ENCODE data around the gene AIF1. TPM values are rescaled to one million over a fixed set of nuclear protein-coding genes. Genes with fewer than 3 reads are reported as not detected.

Gene AIF1
- total and polyA plus RNA-seq, 4 experiments from 2014 or later: 5.2 to 11.0 (median 9.1) TPM

DNA sequence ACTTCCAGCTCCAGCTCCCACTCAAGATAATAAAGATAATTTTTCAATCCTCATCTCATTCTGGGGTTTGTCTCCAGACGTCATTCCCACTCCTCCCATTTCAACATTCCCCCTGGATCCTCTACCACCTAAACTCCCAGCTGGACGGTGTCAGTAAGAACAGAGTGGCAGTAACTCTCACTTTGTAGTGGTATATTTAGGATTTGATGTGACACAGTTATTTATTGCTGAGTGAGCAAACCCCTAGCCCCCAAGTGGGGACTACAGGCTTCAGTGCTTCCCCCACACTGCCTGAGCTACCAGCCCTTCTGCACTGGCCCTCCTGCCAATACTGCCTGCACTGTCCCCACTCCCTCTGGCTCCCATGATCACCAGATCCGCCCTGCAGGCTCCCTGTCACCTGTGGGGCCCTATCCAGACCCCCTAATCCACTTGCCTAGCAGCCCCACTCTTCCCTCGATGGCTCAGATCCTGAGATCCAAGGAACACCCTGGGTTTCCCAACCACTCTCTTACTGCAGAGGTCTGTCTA, 43.2 kb downstream of the AIF1 start:
- Histone ChIP-seq H3K27ac (ENCODE audit: low read depth, low read length) (peak overlapping the region; percentile 84), H3K4me1 (ENCODE audit: insufficient read depth, low read length) (peaks cover 53% of the 10 kb centered on the region), H3K36me3 (ENCODE audit: insufficient read depth, low read length) (peaks cover 13% of the 10 kb centered on the region), H3K9me3 (ENCODE audit: control insufficient read depth in 1 of 2, low read length in 2 of 2) (no peaks in the 10 kb centered on the region), H3K4me3 (ENCODE audit: low read length in 2 of 2) (no peak overlapping the region), H3K27me3 (ENCODE audit: insufficient read depth, low read length) (no peaks in the 10 kb centered on the region)
- Mint-ChIP-seq H3K27ac (peak overlapping the region; percentile 87 to 94 (median 88)), H3K4me1 (peaks cover 36 to 78% (median 52%) of the 10 kb centered on the region in 4 donors), H3K9me3 (peaks cover 0 to 2% (median 0%) of the 10 kb centered on the region in 8 donors), H3K4me3 (peak overlapping the region; percentile 45 to 93 (median 70)), H3K36me3 (peaks cover 7 to 40% of the 10 kb centered on the region in 2 donors), H3K27me3 (no peaks in the 10 kb centered on the region)
- DNase-seq: no peak
- ChIA-PET POLR2A (ENCODE audit: partially characterized antibody) (interaction anchor here (1.1 kb wide), 1 partner anchor 172 kb away, joined by 4 read pairs; no protein-coding TSS in a partner anchor), CTCF (ENCODE audit: partially characterized antibody) (interaction anchor here (1.2 kb wide), 1 partner anchor 172 kb away, joined by 4 read pairs; no protein-coding TSS in a partner anchor)
- intact Hi-C loops (cut with micrococcal nuclease): loop anchor here (10.0 kb wide), 1 partner anchor 1187 kb away; the partner anchor contains the start of gene PSMB8

GRCh38 chr6:31658983-31659648, 44.1 kb downstream of the AIF1 start:
- POLR2A ChIA-PET (ENCODE audit: partially characterized antibody): interaction anchor here (2.4 to 8.6 kb wide), 2 partner anchors 6 to 44 kb away, joined by 6 to 269 read pairs; partner anchors contain the start of genes ABHD16A, APOM and BAG6
- CTCF ChIA-PET (ENCODE audit: partially characterized antibody): no interaction called here
- H3K36me3 ChIP-seq (ENCODE audit: insufficient read depth, low read length): peaks cover 13% of the 10 kb centered on the region

GRCh38 chr6:31659649-31660380, 44.8 kb downstream of the AIF1 start:
- peak overlapping the region; percentile 84 for H3K27ac ChIP-seq (ENCODE audit: low read depth, low read length)
- ChIA-PET CTCF (ENCODE audit: partially characterized antibody) (no interaction called here), POLR2A (ENCODE audit: partially characterized antibody) (interaction anchor here (0.7 to 8.6 kb wide), 18 partner anchors 6 to 243 kb away, joined by 3 to 269 read pairs (median 4); partner anchors contain the start of genes ABHD16A, APOM, BAG6 and DDX39B)
- Mint-ChIP-seq H3K36me3 (peaks cover 19 to 56% of the 10 kb centered on the region in 2 donors), H3K27ac (peak overlapping the region; percentile 84 to 95 (median 90)), H3K4me1 (peaks cover 49 to 88% (median 65%) of the 10 kb centered on the region in 4 donors), H3K9me3 (peaks cover 0 to 2% (median 0%) of the 10 kb centered on the region in 8 donors), H3K4me3 (peak overlapping the region; percentile 86 to 93 (median 92)), H3K27me3 (no peaks in the 10 kb centered on the region)
- no peaks in the 10 kb centered on the region for H3K27me3 ChIP-seq (ENCODE audit: insufficient read depth, low read length)
- peak overlapping the region; percentile 71 to 83 for H3K4me3 ChIP-seq (ENCODE audit: low read length in 2 of 2)
- peaks cover 13% of the 10 kb centered on the region for H3K36me3 ChIP-seq (ENCODE audit: insufficient read depth, low read length)
- peaks cover 61% of the 10 kb centered on the region for H3K4me1 ChIP-seq (ENCODE audit: insufficient read depth, low read length)
- intact Hi-C loops (cut with micrococcal nuclease): loop anchor here (1.0 to 10.0 kb wide), 3 partner anchors 8 to 1545 kb away; partner anchors contain the start of genes BAG6, HSD17B8, PSMB8 and RING1
- peak; percentile 13 to 60 (median 32) for DNase-seq
- no peaks in the 10 kb centered on the region for H3K9me3 ChIP-seq (ENCODE audit: control insufficient read depth in 1 of 2, low read length in 2 of 2)

More at GRCh38 chr6:31658983-31659648, 44.1 kb downstream of the AIF1 start:
- peaks cover 14 to 49% of the 10 kb centered on the region in 2 donors for H3K36me3 Mint-ChIP-seq
- H3K9me3 Mint-ChIP-seq: peaks cover 0 to 2% (median 0%) of the 10 kb centered on the region in 8 donors
- DNase-seq: no peak
- peak overlapping the region; percentile 30 to 83 for H3K4me3 ChIP-seq (ENCODE audit: low read length in 2 of 2)
- intact Hi-C loops (cut with micrococcal nuclease): loop anchor here (10.0 kb wide), 1 partner anchor 1186 kb away; the partner anchor contains the start of gene PSMB8
- peak overlapping the region; percentile 86 to 93 (median 92) for H3K4me3 Mint-ChIP-seq
- peaks cover 56% of the 10 kb centered on the region for H3K4me1 ChIP-seq (ENCODE audit: insufficient read depth, low read length)
- H3K4me1 Mint-ChIP-seq: peaks cover 43 to 81% (median 59%) of the 10 kb centered on the region in 4 donors
- H3K27ac Mint-ChIP-seq: peak overlapping the region; percentile 84 to 95 (median 90)
- no peaks in the 10 kb centered on the region for H3K9me3 ChIP-seq (ENCODE audit: control insufficient read depth in 1 of 2, low read length in 2 of 2)
- peak overlapping the region; percentile 84 for H3K27ac ChIP-seq (ENCODE audit: low read depth, low read length)
- no peaks in the 10 kb centered on the region for H3K27me3 ChIP-seq (ENCODE audit: insufficient read depth, low read length)
- H3K27me3 Mint-ChIP-seq: no peaks in the 10 kb centered on the region

DNA sequence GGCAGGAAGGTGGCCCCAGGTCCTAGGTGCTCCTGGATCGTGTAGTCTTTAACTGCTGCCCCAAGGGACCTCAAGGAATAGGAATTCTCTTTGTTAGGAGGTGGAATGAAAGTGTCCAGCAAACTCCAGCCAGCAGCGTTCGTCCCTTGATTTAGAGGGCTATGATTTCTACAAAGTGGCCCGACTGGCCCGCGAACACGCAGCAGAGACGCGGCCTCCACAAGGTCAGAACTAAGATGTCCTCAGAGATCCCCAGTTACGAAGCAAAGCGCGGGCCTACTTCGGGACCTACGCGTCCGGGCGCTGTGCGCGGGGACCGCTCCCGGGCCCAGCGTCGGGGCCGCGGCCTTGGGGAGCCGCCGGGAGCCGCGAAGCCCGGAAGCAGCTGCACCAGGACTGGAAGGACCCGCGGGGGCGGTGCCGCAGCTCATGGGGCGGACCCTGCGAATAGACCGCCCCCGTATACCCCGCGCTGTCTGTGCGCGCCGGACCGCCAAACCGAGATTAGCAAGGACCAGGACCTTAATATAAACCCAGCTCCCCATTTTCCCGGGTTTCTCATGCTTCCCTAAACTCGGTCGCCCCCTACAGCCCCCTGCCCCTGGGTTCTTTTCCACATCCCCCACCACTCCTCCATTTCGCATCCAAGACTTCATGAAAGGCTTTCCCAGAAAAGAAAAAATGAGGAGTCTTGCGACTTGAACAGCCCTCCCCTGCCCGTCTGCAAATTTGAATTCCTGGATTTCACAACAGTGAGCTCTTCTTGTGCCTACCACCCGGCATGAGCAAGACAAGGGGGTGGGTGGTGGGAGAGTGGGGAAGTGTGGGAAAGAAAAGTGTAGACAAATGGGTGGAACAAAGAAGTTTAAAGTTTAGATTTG, 45.6 kb downstream of the AIF1 start, which contains the start of gene C6orf47:
TSS of gene C6orf47 (minus strand) at position 398 of the 881 bp plus-strand sequence. CDS start 831 bp downstream, outside the sequence.
- intact Hi-C loops (cut with micrococcal nuclease): loop anchor here (1.0 to 10.0 kb wide), 2 partner anchors 8 to 1544 kb away; partner anchors contain the start of genes BAG6, HSD17B8, RING1 and RXRB
- H3K36me3 ChIP-seq (ENCODE audit: insufficient read depth, low read length): peaks cover 13% of the 10 kb centered on the region
- ChIA-PET CTCF (ENCODE audit: partially characterized antibody) (interaction anchor here (0.8 kb wide), 1 partner anchor 63 kb away, joined by 3 read pairs; no protein-coding TSS in a partner anchor), POLR2A (ENCODE audit: partially characterized antibody) (interaction anchor here (0.5 to 8.6 kb wide), 28 partner anchors 7 to 1311 kb away, joined by 3 to 269 read pairs (median 4); partner anchors contain the start of genes ABHD16A, APOM, BAG6 and CLIC1)
- peak within 1 kb of the TSS; percentile 84 for H3K27ac ChIP-seq (ENCODE audit: low read depth, low read length)
- Mint-ChIP-seq H3K4me3 (peak within 1 kb of the TSS; percentile 86 to 93 (median 92)), H3K27me3 (no peaks in the 10 kb centered on the region), H3K4me1 (peaks cover 48 to 87% (median 66%) of the 10 kb centered on the region in 4 donors), H3K9me3 (peaks cover 0 to 2% (median 0%) of the 10 kb centered on the region in 8 donors), H3K27ac (peak within 1 kb of the TSS; percentile 88 to 95 (median 91)), H3K36me3 (peaks cover 18 to 59% of the 10 kb centered on the region in 2 donors)
- H3K4me3 ChIP-seq (ENCODE audit: low read length in 2 of 2): peak within 1 kb of the TSS; percentile 71 to 83
- H3K9me3 ChIP-seq (ENCODE audit: control insufficient read depth in 1 of 2, low read length in 2 of 2): no peaks in the 10 kb centered on the region
- H3K27me3 ChIP-seq (ENCODE audit: insufficient read depth, low read length): no peaks in the 10 kb centered on the region
- peaks cover 61% of the 10 kb centered on the region for H3K4me1 ChIP-seq (ENCODE audit: insufficient read depth, low read length)
- DNase-seq: peak; percentile 64 to 76 (median 66)

DNA sequence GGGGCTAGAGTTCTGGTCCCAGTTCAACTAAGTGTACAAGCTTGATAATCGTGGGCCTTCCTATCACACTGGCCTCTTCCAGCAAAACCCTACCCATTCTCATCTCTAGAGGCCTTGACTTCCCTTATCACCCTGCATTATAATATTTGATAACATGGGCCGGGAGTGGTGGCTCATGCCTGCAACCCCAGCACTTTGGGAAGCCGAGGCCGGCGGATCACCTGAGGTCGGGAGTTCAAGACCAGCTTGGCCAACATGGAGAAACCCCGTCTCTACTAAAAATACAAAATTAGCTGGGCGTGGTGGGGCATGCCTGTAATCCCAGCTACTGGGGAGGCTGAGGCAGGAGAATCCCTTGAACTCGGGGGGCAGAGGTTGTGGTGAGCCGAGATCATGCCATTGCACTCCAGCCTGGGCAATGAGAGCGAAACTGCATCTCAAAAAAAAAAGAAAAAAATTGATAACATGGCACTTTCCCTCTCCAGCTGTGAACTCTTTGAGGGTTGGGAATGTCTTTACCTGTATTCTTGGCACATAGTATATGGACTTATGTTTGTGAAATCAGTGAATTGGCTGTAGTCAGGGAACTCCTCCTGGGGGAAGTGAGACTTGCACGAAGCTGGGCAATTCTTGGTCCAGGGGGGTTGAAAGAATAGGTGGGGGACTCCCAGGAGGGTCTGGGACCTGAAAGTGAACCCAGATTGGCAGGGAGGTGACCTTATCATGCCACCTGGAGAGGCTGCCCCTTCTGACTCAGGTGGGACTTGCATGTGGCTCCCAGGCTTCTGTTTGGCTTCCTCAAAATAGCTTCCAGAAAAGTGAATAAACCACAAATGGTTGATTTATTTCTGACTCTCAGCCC, 46.5 kb downstream of the AIF1 start:
- Mint-ChIP-seq H3K36me3 (peaks cover 17 to 58% of the 10 kb centered on the region in 2 donors), H3K27ac (peak overlapping the region; percentile 84 to 93 (median 89)), H3K9me3 (peaks cover 0 to 2% (median 0%) of the 10 kb centered on the region in 8 donors), H3K4me3 (peak overlapping the region; percentile 86 to 93 (median 92)), H3K27me3 (no peaks in the 10 kb centered on the region), H3K4me1 (peaks cover 47 to 86% (median 67%) of the 10 kb centered on the region in 4 donors)
- CTCF ChIA-PET (ENCODE audit: partially characterized antibody): no interaction called here
- peak overlapping the region; percentile 84 for H3K27ac ChIP-seq (ENCODE audit: low read depth, low read length)
- peaks cover 64% of the 10 kb centered on the region for H3K4me1 ChIP-seq (ENCODE audit: insufficient read depth, low read length)
- DNase-seq: no peak
- no peaks in the 10 kb centered on the region for H3K9me3 ChIP-seq (ENCODE audit: control insufficient read depth in 1 of 2, low read length in 2 of 2)
- H3K4me3 ChIP-seq (ENCODE audit: low read length in 2 of 2): peak overlapping the region in 1 of 2 donors; percentile 83
- peaks cover 13% of the 10 kb centered on the region for H3K36me3 ChIP-seq (ENCODE audit: insufficient read depth, low read length)
- intact Hi-C loops (cut with micrococcal nuclease): loop anchor here (10.0 kb wide), 1 partner anchor 1543 kb away; the partner anchor contains the start of genes HSD17B8, RING1, RXRB and SLC39A7
- POLR2A ChIA-PET (ENCODE audit: partially characterized antibody): interaction anchor here (0.5 to 8.6 kb wide), 28 partner anchors 8 to 1310 kb away, joined by 3 to 269 read pairs (median 4); partner anchors contain the start of genes ABHD16A, APOM, BAG6 and CLIC1
- H3K27me3 ChIP-seq (ENCODE audit: insufficient read depth, low read length): no peaks in the 10 kb centered on the region
